Measurements from ENCODE around the gene ATP6V1C2.
"Not testable (repeated sequence)": the region's sequence is repeated elsewhere in the genome, so short reads cannot be mapped to it uniquely, and the experiment has no call there.

ATP6V1C2 gene

DNA sequence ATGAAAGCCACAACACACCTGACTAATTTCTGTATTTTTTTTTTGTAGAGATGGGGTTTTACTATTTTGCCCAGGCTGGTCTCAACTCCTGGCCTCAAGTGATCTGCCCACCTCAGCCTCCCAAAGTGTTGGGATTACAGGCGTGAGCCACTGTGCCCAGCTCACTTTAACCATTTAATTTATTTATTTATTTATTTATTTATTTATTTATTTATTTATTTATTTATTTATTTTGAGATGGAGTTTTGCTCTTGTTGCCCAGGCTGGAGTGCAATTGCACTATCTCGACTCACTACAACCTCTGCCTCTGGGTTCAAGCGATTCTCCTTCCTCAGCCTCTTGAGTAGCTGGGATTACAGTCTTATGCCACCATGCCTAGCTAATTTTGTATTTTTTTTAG is 96.9 kb downstream of the ATP6V1C2 start:
- not testable (repeated sequence) for DNase-seq

GRCh38 chr2:10818984-10819383 is 97.6 kb downstream of the ATP6V1C2 start:
- no peak for DNase-seq

GRCh38 chr2:10819714-10820314 is 98.4 kb downstream of the ATP6V1C2 start:
- DNase-seq: no peak

DNA sequence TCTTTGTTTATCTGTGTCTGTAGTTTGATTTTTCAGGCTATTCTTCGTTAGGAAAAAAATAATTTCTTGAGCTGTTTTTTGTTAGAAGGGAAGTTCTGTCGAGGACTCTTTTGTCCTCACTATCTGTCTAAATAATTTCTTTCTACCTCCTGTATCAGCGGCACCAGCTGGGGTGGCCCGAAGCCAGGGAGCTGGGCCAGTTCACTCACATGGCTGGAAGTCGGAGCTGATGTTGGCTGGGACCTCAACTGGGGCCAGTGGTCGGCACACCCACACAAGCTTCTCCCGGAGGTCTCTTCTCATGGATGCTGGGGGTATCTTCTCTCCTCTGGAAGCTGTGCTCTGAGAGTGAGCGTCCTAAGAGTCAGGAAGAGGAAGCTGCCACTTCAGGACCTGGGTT is 99.1 kb downstream of the ATP6V1C2 start:
- no peak for DNase-seq

GRCh38 chr2:10820978-10821695 is 99.7 kb downstream of the ATP6V1C2 start:
- no peak for DNase-seq

DNA sequence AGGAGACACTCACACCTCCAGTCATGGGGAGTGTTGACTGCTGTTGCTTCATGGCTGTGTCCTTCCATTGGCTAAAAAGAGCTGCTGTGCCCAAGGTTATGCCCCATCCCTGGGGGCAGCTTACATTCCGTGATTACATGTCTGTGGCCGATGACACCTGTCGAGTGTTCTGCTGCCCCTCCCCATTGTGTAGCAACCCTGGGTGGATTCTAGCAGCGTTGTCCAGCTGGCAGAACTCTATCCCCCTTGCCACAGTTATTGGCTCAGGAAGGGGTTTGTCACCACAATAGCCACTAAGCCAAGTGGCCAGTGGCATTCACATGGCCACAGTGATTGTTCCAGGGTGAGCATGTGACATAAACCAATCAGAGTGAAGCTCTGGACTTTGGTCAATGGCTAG is 102.8 kb downstream of the ATP6V1C2 start:
- DNase-seq: no peak

- DNase-seq: no peak
These were observed 104.6 kb downstream of the ATP6V1C2 start for GRCh38 chr2:10826026-10826425.

- DNase-seq: no peak
These were observed 105.2 kb downstream of the ATP6V1C2 start for GRCh38 chr2:10826625-10827024.

DNA sequence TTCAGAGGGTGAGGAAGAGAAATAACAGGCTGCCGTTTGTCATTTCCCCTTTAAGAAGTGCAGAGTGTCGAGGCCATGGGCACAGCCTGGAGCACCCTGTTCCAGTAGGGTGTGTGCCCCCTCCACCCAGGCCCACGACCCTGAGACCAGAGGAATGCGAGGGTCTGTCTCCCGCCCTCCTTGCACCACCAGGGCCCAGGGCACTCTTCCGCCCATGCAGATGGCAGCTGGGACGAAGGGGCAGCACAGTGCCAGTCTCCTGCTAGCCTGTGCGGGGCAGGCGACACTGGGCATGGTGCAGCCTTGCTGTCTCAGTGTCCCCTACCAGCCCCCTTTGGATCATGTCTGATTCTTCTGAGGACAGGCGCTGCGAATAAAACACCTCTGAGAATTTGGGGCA is 106.9 kb downstream of the ATP6V1C2 start:
- DNase-seq: no peak

DNA sequence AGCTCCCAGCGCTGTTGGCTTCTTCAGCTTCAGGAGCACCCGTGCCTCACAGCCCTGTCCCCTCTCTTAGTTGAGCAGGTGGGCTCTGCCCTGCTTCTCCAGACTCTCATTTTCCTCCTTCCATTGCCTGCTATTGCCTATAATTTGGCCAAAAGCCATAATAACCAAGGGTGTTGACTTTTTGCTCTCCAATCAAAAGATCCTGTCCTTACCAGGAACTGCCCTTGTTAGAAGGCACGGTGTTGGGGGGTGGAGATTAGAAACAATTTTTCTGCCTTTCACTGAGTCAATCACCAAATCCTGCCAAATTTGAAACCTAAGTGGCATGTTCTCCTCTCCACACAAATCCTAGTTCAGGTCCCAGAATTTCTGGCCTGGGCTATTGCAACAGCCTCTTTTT is 107.9 kb downstream of the ATP6V1C2 start:
- DNase-seq: no peak

GRCh38 chr2:10830203-10830602 is 108.8 kb downstream of the ATP6V1C2 start:
- no peak for DNase-seq

GRCh38 chr2:10830641-10831399 is 109.4 kb downstream of the ATP6V1C2 start:
- DNase-seq: no peak

- DNase-seq: no peak
These were observed 110.1 kb downstream of the ATP6V1C2 start for GRCh38 chr2:10831400-10831985.

- peak; percentile 90 for DNase-seq
These were observed 110.9 kb downstream of the ATP6V1C2 start for GRCh38 chr2:10832203-10832936.

DNA sequence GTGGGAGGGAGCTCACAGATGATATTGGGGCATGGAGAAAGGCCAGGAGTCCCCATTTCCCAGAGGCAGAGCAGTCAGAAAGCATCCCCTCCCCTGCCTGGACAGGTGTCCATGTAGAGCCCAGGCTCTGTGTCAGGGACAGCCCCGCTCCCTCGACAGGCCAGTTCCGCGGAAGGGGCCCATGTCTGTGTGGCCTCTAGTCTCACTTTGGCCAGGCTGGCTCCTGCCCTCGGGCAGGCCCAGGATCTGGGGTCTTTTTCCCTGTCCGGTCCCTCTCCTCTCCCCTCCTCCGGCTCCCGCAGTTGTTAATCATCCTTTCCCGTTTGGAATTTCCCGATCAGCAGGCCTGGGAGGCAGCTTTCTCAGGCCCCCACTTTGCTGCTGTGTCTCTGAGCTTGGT is 111.6 kb downstream of the ATP6V1C2 start:
- no peak for DNase-seq

DNA sequence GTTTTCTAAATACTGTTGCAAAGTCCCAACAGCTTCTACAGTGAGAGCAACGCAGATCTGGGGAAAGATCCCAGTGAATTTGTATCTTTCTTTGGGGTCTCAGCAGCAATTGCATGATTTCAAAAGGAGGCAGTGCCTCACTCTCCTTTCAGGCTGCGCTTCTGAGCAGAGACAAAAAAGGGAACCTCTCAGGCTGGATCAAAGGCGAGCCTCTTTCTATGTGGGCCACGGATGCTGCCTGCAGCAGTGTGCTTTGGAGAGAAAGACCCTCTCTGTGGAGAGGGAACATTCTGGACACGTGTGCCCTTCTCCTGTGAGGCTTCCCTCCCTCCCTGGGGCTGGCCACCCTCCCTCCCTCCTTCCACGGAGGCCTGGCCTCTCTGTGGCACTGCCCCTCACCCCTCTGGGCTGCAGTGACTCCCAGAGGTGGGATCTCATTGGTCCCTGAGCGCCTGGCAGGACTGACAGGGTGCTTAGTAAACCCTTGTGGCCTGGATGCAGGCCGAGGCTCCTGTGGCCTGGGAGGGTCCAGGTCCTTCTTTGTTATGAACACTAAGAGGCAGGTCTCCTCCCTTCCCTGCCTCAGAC is 112.7 kb downstream of the ATP6V1C2 start:
- no peak for DNase-seq
